ENCODE results near the gene PCARE. TPM values are rescaled to one million over a fixed set of nuclear protein-coding genes. Genes with fewer than 3 reads are reported as not detected.

PCARE gene
- under 1 TPM; 0.20 to 0.30 (median 0.21) TPM for total RNA-seq

- peaks cover 0 to 5% (median 0%) of the 10 kb centered on the region in 4 donors for H3K9me3 ChIP-seq
- 76 to 80% methylated on average over 8 of the region's 8 CpGs for WGBS, 2 donors
- TF ChIP-seq EP300 (IDR thresholded peaks at IDR 0.05) (no peak), CTCF (IDR thresholded peaks at IDR 0.05) (no peak), POLR2A (IDR thresholded peaks at IDR 0.05) (no peak)
- DNase-seq (ENCODE audit: low spot score in 2 of 2) = no peak
- peaks cover 0 to 25% (median 6%) of the 10 kb centered on the region in 4 donors for H3K4me1 ChIP-seq
- no peak within 1 kb of the TSS for H3K4me3 ChIP-seq
- peaks cover 0 to 2% (median 0%) of the 10 kb centered on the region in 3 donors for H3K36me3 ChIP-seq
- peak within 1 kb of the TSS; percentile 62 to 89 (median 78) for H3K27ac ChIP-seq
- H3K27me3 ChIP-seq = no peaks in the 10 kb centered on the region
Measured at GRCh38 chr2:29074411-29074810, at the start of gene PCARE. Gene PCARE (minus strand): TSS chr2:29074523. CDS start chr2:29074261, 262 bp downstream.

- peaks cover 0 to 20% (median 1%) of the 10 kb centered on the region in 4 donors for H3K9me3 ChIP-seq
- peaks cover 0 to 38% (median 3%) of the 10 kb centered on the region in 3 donors for H3K36me3 ChIP-seq
- no peak for TF ChIP-seq POLR2A (IDR thresholded peaks at IDR 0.05)
- TF ChIP-seq EP300 (IDR thresholded peaks at IDR 0.05) = no peak
- no peak for TF ChIP-seq CTCF (IDR thresholded peaks at IDR 0.05)
- no peak overlapping the region for H3K4me3 ChIP-seq
- H3K27ac ChIP-seq = no peak overlapping the region
- H3K27me3 ChIP-seq = no peaks in the 10 kb centered on the region
- 80 to 85% methylated on average over 3 of the region's 3 CpGs for WGBS, 2 donors
- H3K4me1 ChIP-seq = peaks cover 0 to 38% (median 11%) of the 10 kb centered on the region in 4 donors
- DNase-seq (ENCODE audit: low spot score in 2 of 2) = no peak
Measured at GRCh38 chr2:29123617-29124349, 49.5 kb upstream of the PCARE start.

DNA sequence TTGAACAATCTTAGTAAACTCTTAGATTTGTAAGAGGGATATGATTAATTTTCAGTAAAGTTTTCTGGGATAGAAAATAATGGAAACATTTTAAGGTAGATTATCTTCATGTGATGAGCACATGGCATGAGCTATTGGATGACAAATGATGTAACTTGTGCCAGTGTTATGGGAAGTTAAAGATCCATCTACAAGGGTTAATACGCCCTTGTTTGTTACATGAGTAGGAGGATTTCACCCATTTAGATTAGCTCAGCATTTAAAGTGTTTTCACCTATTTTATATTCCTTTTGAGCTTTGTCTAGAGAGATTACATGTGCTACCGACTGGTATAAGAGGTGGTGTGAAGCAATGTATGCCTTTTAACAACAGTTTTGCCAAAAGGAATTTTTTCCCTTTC, 46.5 kb upstream of the PCARE start:
- DNase-seq (ENCODE audit: low spot score in 2 of 2) = no peak
- Histone ChIP-seq H3K27me3 (no peaks in the 10 kb centered on the region), H3K4me3 (no peak overlapping the region), H3K36me3 (peaks cover 0 to 36% (median 3%) of the 10 kb centered on the region in 3 donors), H3K9me3 (peaks cover 0 to 20% (median 1%) of the 10 kb centered on the region in 4 donors), H3K4me1 (peaks cover 0 to 36% (median 15%) of the 10 kb centered on the region in 4 donors), H3K27ac (peak overlapping the region in 1 of 4 donors; percentile 32)
- WGBS, 2 donors = 59 to 70% methylated on average over 2 of the region's 2 CpGs
- TF ChIP-seq POLR2A (IDR thresholded peaks at IDR 0.05) (no peak), CTCF (IDR thresholded peaks at IDR 0.05) (no peak), EP300 (IDR thresholded peaks at IDR 0.05) (no peak)

GRCh38 chr2:29119211-29119610, 44.9 kb upstream of the PCARE start:
- Histone ChIP-seq H3K4me3 (no peak overlapping the region), H3K36me3 (peaks cover 0 to 20% (median 0%) of the 10 kb centered on the region in 3 donors), H3K27ac (peak overlapping the region in 2 of 4 donors; percentile 37 to 52), H3K27me3 (no peaks in the 10 kb centered on the region), H3K4me1 (peaks cover 0 to 46% (median 23%) of the 10 kb centered on the region in 4 donors), H3K9me3 (peaks cover 0 to 10% (median 0%) of the 10 kb centered on the region in 4 donors)
- no peak for TF ChIP-seq POLR2A (IDR thresholded peaks at IDR 0.05)
- no peak for TF ChIP-seq CTCF (IDR thresholded peaks at IDR 0.05)
- TF ChIP-seq EP300 (IDR thresholded peaks at IDR 0.05) = no peak
- 48 to 50% methylated on average over 4 of the region's 4 CpGs for WGBS, 2 donors
- DNase-seq (ENCODE audit: low spot score in 2 of 2) = no peak

DNA sequence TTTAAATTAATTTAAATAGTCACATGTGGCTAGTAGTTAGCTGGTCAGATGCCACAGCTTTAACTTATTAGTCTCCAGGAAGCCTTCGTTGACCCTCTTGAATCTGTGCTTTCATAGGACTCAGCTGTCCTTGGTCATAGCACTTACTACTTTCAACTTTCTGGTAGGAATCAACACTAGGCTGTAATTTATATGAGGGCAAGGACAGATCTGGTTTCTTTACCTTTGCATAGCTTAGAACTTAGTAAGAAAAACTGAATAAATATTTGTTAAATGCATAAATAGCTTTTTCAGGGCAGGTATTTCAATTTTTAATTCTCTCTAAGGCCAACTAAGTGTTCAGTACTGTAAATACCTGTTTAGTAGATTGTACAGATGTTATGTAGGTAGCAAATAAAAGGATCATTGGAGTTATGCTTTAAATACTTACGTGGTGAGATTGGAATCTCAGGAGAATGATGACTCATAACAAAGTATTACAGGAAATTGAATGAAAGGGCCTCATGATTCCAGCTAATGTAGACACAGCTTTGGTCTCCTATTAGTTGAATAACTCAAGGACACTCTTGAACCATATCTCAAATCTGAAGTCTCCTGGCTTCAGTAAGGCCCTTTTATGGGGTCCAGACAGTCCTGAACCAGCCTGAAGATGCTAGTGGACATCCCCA, 43.4 kb upstream of the PCARE start:
- H3K36me3 ChIP-seq = peaks cover 0 to 6% (median 0%) of the 10 kb centered on the region in 3 donors
- H3K9me3 ChIP-seq = no peaks in the 10 kb centered on the region
- H3K27me3 ChIP-seq = no peaks in the 10 kb centered on the region
- 63% methylated on average over 2 of the region's 2 CpGs for WGBS, 2 donors
- H3K4me1 ChIP-seq = peaks cover 0 to 56% (median 27%) of the 10 kb centered on the region in 4 donors
- no peak for TF ChIP-seq CTCF (IDR thresholded peaks at IDR 0.05)
- H3K4me3 ChIP-seq = no peak overlapping the region
- no peak for DNase-seq (ENCODE audit: low spot score in 2 of 2)
- H3K27ac ChIP-seq = peak overlapping the region; percentile 90 to 99 (median 96)
